Stimulated activated CD4-positive, alpha-beta T cell treated with anti-CD3 and anti-CD28 coated beads, TNF-alpha, amount 100 ng/mL, for 1 hour (primary cell): Measurements from ENCODE around the gene ZDHHC14.

ENCODE experiments used
- DNase-seq, 3 donors: peaks; one replicate each; pipeline ENCODE4 v3.0.0-alpha.2; 2020; ENCODE audit warnings: low read depth in 3 of 3, low spot score in 1 of 3

The ZDHHC14 gene

GRCh38 chr6:157491571-157492232 lies 110.7 kb downstream of the ZDHHC14 start:
- no peak for DNase-seq

GRCh38 chr6:157492249-157492648 lies 111.3 kb downstream of the ZDHHC14 start:
- DNase-seq: no peak

GRCh38 chr6:157492741-157493140 lies 111.8 kb downstream of the ZDHHC14 start:
- no peak for DNase-seq

GRCh38 chr6:157493173-157493572 lies 112.2 kb downstream of the ZDHHC14 start:
- DNase-seq: no peak

- no peak for DNase-seq
Measured at GRCh38 chr6:157493576-157493975, 112.6 kb downstream of the ZDHHC14 start.

GRCh38 chr6:157494132-157494710 lies 113.2 kb downstream of the ZDHHC14 start:
- no peak for DNase-seq

GRCh38 chr6:157496534-157497095 lies 115.6 kb downstream of the ZDHHC14 start:
- no peak for DNase-seq

- no peak for DNase-seq
Measured at GRCh38 chr6:157497579-157497978, 116.6 kb downstream of the ZDHHC14 start.

- no peak for DNase-seq
Measured at GRCh38 chr6:157498817-157499216, 117.8 kb downstream of the ZDHHC14 start.

- DNase-seq: no peak
Measured at GRCh38 chr6:157500022-157500421, 119.0 kb downstream of the ZDHHC14 start.

GRCh38 chr6:157503018-157503747 lies 122.2 kb downstream of the ZDHHC14 start:
- DNase-seq: no peak

- DNase-seq: no peak
Measured at GRCh38 chr6:157505912-157506491, 125.0 kb downstream of the ZDHHC14 start.

GRCh38 chr6:157510323-157511188 lies 129.6 kb downstream of the ZDHHC14 start:
- no peak for DNase-seq

- DNase-seq: no peak
Measured at GRCh38 chr6:157511682-157512381, 130.8 kb downstream of the ZDHHC14 start.

GRCh38 chr6:157512382-157512682 lies 131.3 kb downstream of the ZDHHC14 start:
- DNase-seq: no peak

GRCh38 chr6:157513004-157513603 lies 132.1 kb downstream of the ZDHHC14 start:
- DNase-seq: no peak

- no peak for DNase-seq
Measured at GRCh38 chr6:157513619-157514485, 132.9 kb downstream of the ZDHHC14 start.

- DNase-seq: no peak
Measured at GRCh38 chr6:157514659-157515496, 133.9 kb downstream of the ZDHHC14 start.
